Choroid plexus epithelial cell (primary cell): ENCODE data around the gene SPOCK3.

Experiments
- DNase-seq: peaks from one replicate; pipeline ENCODE4 v3.0.0-alpha.2; 2010; ENCODE audit warnings: low read depth
- H3K4me3 ChIP-seq: 2 replicates; pipeline ENCODE4 v1.5.1; 2011; ENCODE audit warnings: low read depth, mild to moderate bottlenecking, control low read depth, low read length, moderate library complexity
- TF ChIP-seq, protein P1 (sequence below): conservative IDR thresholded peaks from 2 replicates; pipeline ENCODE4 v1.5.1; 2011; ENCODE audit warnings: low read depth, mild to moderate bottlenecking, control low read depth, inconsistent platforms, low read length, moderate library complexity

SPOCK3 gene

DNA sequence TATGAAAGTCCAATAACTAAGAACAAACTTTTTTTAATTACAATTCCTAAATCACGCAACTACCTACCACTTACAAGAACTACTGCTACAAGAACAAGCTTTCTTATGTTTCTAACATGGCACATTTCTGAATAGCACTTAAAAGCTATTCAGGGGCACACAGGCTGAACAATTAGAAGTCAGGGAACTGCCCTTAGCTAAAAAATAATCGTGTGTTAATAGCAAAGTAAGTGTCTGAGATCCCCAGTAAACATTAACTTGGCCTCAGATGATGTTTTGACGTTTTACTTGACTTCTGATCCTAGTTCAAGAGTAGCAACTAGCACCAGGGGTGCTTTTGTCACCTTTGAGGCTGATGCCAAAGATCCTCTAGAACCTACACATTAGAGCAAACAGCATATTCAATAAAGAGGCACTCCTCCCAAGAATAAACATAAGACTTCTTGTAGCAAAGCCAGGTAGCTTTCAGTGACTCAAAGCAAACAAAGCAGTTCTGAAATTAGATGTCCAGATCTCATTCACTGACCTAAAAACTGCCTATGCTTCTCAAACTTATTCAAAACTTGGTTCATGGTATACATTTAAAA, 16.2 kb downstream of the SPOCK3 start:
- TF ChIP-seq, protein P1, sequence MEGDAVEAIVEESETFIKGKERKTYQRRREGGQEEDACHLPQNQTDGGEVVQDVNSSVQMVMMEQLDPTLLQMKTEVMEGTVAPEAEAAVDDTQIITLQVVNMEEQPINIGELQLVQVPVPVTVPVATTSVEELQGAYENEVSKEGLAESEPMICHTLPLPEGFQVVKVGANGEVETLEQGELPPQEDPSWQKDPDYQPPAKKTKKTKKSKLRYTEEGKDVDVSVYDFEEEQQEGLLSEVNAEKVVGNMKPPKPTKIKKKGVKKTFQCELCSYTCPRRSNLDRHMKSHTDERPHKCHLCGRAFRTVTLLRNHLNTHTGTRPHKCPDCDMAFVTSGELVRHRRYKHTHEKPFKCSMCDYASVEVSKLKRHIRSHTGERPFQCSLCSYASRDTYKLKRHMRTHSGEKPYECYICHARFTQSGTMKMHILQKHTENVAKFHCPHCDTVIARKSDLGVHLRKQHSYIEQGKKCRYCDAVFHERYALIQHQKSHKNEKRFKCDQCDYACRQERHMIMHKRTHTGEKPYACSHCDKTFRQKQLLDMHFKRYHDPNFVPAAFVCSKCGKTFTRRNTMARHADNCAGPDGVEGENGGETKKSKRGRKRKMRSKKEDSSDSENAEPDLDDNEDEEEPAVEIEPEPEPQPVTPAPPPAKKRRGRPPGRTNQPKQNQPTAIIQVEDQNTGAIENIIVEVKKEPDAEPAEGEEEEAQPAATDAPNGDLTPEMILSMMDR = no peak
- no peak for DNase-seq
- H3K4me3 ChIP-seq = no peak overlapping the region

DNA sequence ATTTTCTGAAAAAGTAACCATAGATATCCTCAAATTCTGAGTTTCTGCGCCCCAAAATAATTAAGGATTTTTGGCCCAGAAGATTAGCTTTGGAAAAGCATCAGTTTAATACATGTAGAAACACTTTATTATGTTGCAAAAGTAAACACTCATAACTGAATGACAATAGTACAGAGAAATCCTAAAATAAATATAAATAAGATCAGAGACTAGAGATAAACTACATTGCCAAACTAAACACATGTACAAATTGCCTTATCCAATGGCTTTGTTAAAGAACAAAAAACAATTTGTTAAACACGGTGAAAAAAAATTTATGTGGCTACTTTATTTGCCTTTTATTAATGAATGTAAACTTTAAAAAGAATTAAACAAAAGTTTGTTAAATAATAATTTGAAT, 17.5 kb downstream of the SPOCK3 start:
- TF ChIP-seq, protein P1 = no peak
- H3K4me3 ChIP-seq = no peak overlapping the region
- no peak for DNase-seq

DNA sequence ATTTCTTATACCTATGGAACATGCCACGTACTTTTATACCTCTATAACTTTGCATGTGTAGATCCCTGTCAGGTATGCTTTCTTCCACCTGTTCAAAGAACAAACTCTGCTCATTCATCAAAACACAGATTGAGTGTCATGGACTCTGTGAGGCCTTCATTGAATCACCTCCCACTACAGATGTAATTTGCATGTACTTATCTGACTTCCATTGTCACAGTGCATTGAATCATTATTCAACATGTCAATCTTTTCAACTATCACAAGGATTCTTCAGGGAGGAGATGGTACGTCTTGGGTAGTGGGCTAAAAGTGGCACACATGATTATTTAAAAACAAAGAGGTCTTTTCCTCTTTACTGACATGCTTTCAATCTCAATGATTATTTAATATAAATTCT, 24.1 kb downstream of the SPOCK3 start:
- DNase-seq = no peak
- TF ChIP-seq, protein P1 = no peak
- H3K4me3 ChIP-seq = no peak overlapping the region

DNA sequence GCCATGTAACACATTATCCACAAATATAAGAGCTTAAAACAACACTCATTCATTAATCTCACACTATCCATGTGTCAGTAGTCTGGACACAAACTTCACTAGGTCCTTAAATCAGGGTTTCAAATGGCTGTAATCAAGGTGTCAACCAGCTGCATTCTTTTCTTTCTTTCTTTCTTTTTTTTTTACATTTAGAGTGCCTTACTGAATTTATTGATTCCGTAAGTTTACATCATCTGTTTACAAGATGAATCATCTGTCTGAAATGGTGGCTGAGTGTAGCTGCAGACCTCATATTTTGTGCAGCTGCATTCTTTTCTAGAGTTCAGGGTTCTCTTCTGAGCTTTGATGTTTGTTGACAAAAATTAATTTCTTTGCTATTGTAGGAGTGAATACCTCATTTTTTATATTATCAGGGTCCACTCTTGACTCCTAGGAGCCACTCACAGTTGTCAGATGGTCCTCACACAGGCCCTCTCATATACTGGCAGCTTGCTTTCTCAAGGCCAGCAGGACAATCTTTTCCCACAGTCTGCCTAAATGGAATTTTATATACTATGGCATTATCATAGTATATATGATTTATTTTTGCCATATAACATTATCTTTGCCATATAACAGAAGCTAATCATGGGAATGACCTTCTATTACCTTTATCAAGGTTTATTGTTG, 37.8 kb downstream of the SPOCK3 start:
- H3K4me3 ChIP-seq = no peak overlapping the region
- peak; percentile 1 for DNase-seq
- TF ChIP-seq, protein P1 = no peak

DNA sequence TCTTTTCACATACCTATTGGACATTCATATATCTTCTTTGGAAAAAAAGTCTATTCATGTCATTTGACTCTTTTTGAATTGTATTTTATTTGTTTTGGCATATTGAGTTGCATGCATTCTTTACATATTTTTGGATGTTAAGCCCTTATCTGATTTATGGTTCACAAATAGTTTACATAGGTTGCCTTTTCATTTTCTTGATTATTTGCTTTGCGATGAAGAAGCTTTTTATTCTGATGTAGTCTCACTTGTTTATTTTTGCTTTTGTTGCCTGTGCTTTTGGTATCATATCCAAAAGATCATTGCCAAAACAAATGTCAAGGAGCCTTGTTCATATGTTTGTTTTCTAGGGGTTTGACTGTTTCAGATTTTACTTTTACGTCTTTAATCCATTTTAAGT, 43.9 kb downstream of the SPOCK3 start:
- no peak for DNase-seq
- TF ChIP-seq, protein P1 = no peak
- no peak overlapping the region for H3K4me3 ChIP-seq

DNA sequence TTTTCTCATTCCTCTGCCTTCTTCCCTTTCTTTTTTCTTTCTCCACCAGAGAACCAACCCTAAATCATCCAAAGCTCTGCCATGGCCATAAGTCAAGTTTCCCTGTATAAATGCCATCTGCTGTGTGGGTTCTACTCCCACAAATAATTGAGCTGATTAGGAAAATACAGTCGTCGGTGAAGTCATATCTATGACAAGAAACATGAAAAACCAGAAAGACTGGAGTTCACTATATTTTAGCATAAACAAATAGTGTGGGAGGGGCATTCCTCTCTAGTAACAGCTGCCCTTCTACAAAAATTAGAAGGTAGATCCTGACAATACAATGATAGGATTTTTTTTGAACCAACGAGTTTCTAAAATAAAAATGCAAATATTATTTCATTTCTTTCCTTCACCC, 48.8 kb downstream of the SPOCK3 start:
- H3K4me3 ChIP-seq = no peak overlapping the region
- no peak for DNase-seq
- TF ChIP-seq, protein P1 = no peak

DNA sequence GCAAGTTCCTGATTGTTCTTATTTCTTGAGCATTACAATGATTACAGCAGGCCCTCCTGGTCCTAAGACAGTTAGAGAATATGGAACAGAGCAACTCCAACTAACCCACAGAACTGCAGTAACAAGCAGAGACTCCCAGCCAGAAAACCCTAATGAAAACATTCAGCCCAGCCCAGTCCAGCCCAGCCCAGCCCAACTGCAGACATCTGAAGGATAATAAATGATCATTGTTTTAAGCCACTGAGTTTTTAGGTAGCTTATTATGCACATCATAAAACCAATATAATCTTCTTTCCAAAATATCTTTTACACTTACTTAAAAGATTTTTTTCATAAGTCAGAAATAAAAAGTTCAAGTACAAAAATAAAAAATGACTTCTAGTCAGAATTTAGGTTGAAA, 51.3 kb downstream of the SPOCK3 start:
- DNase-seq = no peak
- TF ChIP-seq, protein P1 = no peak
- no peak overlapping the region for H3K4me3 ChIP-seq
